Activated CD4-positive, alpha-beta T cell treated with anti-CD3 and anti-CD28 coated beads for 4 hours (primary cell): Measurements from ENCODE around the gene SNTG2.

Source experiments
- DNase-seq, 2 donors: peaks; one replicate each; pipeline ENCODE4 v3.0.0-alpha.2; 2020

SNTG2 gene

DNA sequence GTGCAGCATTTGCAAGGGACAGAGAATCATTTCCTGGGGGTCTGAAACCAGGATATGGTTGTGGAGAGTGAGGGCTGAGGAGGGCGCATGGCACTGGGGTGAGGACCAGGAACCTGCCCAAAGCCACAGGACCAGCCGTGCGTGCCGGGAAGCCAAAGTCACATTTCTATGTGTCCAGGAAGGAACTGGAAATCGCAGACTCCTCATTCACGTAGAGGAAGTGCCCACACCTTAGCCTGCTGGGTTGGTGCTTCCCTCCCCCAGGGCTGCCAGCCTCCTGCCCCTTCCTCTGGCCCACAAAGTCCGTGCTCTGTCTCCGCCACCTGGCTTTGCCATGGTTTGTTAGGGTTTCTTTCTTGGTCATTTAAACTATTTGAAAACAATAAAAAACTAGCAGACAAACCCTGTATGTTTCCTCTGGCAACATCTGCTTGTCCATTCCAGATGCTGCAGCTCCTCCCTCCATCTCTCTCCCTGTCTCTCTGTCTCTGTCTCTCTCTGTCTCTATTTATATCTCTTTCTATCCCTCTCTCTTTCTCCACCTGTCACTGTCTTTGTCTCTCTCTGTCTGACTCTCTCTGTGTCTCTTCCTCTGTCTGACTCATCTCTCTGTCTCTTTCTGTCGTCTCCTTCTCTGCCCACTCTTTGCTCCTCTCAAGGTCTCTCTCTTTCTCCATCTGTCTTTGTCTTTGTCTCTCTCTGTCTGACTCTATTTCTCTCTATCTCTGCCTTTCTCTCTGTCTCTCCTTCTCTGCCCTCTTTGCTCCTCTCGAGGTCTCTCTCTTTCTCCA lies 299.4 kb downstream of the SNTG2 start:
- no peak for DNase-seq

DNA sequence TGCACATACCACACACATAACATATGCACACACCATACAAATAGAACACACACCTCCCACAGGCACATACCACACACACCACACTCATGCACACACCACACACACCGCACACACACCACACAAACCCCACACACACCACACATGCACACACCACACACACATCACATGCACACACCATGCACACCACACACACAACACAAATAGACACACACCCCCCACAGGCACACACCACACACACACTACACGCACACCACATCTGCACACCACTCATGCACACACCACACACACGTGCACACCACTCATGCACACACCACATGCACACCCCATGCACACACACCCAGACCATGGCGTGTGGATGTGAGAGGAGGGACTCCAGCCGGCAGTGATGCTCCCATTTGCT lies 300.9 kb downstream of the SNTG2 start:
- DNase-seq, result no peak

DNA sequence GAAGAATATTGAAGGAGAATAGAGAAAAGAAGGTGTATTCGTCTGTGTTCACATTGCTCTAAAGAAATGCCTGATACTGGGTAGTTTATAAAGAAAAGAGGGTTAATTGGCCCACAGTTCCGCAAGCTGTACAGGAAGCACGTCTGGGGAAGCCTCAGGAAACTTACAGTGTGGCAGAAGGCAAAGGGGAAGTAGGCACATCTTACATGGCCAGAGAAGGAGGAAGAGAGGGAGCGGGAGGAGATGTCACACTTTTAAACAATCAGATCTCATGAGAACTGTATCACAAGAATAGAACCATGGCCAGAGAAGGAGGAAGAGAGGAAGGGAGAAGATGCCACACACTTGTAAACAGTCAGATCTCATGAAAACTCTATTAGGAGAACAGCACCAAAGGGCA lies 303.0 kb downstream of the SNTG2 start:
- DNase-seq, result no peak

DNA sequence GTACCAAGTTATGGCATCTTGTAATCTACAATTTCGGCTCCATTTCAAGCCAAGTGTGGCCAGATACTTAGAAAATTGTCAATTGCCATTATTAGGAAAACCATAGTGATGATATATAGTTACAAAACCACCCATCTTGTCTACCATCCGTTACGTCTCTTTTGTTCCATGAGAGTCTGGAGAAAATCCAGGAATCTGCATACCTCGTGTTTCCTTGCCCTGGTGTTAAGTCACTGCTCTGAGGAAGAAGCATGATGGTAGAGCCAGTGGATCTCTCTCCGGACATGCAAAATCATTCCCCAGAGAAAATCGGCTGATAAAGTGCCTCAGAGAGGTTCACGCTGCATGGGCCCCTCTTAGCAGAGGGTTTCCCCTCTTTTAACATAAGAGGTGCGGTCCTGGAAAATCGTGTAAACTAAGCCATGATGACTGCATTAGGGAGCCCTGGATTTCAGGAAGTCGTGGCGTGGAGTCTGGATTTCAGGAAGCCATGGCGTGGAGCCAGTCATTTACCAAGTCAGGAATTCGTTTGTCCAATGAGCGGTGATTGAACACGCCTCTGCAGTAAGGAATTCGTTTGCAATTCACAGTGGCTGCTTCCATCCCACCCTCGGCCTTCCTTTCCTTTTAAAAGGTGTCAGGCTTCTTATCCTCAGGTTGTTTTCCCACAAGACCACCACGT lies 304.2 kb downstream of the SNTG2 start:
- DNase-seq, result no peak

DNA sequence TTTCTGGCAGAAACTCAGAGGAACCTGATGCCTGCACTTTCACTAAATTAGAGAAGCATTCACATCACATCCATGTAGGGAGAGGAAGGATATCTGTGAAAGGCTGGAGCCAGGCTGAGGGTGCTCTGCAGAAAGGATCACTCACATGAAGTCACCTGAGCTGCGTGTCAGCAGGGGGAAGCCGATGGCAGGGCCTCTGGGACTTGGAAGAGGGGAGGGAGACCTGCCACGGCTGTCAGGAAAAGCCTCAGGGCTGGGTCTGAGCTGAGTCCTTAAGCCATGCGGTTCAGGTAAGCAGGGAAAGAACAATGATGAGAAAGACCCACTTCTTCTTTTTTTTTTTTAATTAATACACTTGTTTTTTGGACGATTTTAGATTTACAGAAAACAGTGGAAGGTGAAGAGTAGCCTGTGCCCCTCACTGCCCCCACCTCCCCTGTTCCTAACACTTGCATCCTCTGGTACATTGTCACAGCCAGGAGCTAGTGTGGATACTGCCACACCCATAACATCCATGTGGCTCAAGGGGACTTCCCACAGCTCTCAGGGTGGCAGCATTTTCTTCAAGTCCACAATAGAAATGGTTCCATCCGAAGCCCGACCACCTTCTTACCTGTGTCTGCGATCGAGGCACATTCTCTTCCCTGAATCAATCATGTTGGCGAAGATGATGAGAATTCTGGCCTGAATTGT lies 306.1 kb downstream of the SNTG2 start:
- DNase-seq, result no peak

DNA sequence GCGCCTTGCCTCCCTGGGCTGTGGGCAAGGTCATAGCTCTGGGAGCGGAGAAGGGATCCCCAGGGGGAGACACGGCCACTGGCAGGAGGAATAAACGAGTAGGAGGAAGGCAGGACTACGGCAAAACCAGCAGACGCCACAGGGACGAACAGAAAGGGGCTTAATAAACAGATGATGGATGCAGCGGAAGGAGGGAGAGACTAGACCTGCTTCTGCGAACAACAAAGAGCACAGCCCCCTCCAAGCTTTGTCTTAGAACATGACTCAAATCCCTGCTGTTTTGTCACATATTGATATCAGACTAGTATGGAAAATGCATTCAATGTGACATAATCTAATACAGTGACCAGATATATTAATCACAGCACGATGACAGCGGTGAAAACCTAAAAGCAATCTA lies 306.7 kb downstream of the SNTG2 start:
- DNase-seq, result no peak

DNA sequence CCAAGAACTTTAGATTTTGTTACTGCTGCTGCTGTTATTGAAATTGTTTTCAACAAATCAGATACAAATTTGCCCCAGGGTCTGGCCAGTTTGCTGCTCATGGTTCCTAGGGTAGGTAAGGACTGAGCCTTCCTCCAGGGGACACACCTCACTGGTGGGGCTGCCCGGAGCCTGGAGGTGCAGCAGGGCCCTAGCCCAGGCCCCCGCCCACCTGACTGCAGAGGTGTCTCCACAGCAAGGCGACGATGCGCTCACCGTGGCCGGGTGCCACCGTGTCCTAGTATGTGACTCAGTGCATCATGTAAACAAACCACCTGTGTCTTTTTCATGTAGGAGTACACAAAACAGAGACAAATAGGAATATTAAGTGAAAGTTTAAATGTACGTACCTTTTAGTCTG lies 309.1 kb downstream of the SNTG2 start:
- DNase-seq, result no peak

DNA sequence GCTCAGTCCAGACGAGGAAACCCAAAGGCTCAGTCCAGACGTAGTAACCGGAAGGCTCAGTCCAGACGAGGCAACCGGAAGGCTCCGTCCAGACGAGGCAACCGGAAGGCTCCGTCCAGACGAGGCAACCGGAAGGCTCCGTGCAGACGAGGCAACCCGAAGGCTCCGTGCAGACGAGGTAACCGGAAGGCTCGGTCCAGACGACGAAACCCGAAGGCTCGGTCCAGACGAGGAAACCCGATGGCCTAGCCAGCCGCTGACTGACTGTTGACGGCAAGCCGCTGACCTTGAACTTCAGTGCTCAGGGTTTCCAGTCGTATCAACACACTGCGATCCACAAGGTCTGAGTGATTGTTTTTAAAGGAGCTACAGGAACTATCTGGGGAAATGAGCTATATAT lies 312.0 kb downstream of the SNTG2 start:
- no peak for DNase-seq

DNA sequence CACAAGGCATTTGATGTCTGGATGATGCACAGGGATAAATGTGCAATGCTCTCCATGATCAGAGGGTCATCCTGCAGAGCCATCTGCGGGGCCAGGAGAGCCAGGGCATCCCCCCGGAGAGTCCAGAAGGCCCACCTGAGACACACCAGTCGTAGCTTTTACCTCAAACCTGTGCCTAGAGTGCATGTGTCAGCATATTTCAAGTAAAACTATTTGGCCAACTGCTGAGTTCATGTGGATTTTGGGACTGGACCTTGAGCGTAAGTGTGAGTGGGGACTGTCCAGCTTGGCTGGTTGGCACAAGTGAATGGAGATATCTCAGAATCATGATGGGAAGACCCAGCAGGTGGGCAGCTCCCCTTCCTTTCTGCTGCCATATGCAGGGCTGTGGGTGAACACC lies 314.8 kb downstream of the SNTG2 start:
- no peak for DNase-seq

DNA sequence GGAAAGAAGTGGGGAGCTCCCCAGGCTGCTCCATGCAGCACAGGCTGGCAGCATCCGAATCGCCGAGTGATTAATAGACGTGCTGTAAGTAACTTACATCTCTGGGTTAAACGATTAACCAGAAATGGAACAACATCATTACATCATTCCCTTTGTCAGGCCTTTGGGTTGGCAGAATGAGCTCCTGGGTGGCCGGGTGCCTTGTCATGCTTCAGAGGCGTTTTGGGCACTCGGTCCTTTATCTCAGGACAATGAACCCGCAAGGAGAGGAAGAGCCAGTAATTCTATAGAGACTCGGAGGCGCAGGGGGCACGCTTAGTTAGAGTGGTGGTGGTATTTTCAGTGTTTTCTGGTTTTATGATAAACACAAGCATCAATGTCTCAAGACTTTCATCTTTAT lies 315.7 kb downstream of the SNTG2 start:
- no peak for DNase-seq

DNA sequence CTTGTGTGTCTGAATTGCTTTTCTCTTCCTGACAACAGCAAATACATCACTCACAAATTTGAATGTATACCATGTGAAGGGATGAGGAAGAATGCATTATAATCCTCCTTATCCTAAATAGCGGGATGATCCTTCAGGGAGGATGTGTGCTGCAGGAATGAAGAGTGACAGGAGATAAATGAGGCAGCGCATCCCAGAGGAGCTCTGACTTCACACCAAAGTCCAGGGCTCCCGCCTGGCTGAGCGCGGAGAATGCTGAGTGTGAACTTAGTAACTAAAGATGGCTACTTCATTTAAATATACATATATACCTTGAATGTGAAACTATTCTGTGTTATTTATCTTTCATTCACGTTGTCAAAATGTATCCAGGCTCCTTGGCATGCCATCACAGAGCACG lies 317.4 kb downstream of the SNTG2 start:
- DNase-seq, result no peak

DNA sequence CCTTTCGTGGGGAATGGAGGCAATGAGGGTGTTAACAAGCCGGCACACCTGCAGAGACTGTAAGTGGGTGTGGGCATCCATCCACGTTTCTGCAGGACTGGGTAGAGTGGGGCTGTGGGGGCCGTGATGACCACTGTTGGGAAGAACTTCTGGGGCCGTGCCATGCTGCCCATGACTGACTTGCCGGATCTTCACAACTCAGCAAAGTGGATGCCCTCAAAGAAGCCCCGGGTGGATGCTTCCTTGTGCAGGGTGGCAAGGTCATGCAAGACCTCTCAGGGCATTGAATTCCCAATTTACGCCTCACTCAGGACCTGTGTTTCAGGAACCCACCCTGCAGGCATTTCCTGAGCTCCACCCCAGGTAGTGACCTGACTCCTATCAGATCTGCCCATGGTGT lies 319.2 kb downstream of the SNTG2 start:
- no peak for DNase-seq

DNA sequence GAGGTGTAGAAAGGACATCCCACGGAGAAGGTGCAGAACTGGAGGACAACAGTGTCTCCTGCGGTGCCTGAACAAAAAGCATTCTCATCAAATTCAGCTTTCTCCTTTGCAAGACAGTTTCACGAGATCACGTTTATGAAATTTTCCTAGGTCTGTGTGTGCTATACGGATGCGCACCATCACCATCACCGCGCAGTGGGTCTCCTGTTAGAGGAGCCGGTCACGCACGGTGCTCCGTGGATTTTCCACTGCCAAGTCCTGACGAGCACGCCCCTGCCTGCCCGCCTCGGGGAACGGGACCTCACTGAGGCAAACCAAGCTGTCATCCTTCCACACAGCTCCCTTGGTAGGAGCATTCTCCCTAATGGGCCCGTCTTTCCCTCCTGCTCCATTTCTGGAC lies 322.2 kb downstream of the SNTG2 start:
- no peak for DNase-seq

DNA sequence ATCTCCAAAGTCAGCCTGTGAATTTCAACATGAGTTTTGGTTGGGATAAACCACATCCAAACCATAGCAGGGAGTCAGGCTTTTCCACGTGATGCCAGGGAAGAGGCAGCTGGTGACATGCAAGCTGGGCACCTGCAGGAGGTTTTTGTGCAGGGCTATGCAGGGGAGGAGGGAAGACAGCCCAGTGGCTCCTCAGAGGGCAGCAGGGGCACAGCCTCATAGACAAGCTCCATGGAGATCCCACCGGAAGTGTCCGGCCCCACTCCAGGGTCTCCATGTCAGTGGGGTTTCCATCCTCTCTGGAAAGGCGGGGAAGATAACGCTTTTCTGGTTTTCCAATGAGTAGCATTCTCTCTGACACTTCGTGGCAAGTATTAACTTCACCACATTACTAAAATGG lies 327.0 kb downstream of the SNTG2 start:
- DNase-seq, result no peak

DNA sequence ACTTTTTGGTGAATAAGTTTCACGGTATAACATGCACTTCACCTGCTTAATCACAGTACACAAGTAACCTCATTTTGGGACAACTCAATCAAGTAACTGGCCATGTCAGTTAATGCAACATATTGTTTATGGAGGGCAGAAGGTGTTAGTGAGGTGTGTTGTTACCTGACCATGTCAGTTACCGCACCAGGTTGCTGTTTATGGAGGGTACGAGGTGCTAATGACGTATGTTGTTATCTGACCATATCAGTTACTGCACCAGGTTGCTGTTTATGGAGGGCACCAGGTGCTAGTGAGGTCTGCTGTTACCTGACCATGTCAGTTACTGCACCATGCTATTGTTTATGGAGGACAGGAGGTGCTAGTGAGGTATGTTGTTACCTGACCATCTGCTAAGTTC lies 327.5 kb downstream of the SNTG2 start:
- DNase-seq, result no peak

DNA sequence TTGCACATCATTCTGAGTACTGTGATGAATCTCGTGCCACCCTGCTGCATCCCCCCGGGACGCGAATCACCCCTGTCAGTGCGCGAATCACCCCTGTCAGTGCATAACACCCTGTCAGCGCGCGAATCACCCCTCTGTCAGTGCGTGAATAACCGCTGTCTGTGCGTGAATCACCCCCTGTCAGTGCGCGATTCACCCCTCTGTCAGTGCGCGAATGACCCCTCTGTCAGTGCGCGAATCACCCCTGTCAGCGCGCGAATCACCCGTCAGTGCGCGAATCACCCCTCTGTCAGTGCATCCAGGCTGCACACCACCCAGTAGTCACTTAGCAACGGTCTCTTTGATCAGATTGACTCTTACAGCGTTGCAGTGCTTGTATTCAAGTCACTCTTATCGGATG lies 328.2 kb downstream of the SNTG2 start:
- DNase-seq, result no peak

DNA sequence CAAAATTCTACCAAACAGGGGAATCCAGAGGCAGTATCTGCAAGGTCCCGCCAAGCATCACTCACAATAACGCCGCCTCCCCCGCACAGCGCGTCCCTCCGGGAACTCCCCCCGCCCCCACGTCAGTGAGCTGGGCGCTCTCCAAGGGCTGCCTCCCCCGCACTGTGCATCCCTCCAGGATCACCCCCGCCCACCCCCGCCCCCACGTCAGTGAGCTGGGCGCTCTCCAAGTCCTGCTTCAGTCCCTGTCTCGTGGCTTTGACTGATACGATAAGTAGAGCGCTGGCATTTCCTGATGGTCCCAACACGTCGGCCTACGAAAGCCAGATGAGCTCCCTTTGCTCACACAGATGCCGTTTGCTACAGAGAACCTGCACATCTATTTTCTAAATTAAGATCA lies 331.9 kb downstream of the SNTG2 start:
- DNase-seq, result no peak

DNA sequence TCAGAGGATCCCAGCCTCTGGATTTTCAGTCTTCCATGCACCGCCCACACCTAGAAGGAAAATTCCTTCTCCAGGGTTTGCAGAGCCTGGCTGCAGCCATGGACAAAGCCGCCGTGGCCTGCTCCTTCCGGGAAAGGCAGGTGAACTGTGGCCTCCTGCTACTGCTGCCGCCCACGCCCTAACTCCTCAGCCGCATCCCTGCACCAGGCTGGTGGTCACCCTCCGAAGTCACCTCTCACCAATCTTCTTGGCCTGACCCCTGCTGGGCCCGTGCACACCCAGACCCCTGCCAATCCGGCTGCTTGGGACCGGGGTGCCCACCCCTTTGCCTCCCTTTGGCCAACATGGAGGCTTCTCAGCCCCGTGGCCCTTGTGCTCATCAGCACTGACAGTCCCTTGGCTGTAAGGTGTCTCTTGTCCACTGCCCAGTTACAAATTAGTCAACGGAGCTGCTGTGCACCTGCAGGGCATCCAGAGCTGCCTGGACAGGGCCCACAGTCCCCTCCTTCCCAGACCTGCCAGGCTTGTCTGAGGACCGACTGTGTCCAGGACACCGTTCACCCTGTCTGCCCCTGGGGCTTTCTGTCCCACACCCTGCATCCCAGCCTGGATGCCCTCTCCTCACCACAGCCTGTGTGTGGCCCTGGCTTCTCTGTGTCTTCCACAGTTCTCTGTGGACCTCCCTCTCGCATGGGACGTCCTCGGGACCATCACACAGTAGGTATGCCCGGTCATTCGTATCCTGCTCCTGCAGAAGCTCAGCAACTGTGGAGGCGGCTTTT lies 332.6 kb downstream of the SNTG2 start:
- DNase-seq, result no peak

DNA sequence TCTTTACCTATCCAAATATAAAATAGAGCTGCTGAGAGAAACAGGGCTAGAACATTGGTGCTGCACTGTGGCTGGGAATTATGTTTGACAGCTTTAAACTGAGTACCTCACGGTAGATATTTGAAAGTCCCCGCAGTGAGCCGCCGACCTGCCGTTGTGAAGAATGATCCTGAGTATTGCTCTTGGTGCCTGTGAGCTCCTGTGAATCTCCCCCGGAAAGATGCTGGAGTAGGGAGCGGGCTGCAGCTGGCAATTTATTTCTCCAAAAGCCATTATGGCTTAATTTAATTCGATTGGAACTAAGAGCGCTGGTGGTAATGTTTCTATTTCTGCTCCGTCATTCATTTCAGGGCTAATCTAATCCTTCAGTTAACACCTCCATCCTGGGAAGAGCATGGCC lies 333.2 kb downstream of the SNTG2 start:
- no peak for DNase-seq

DNA sequence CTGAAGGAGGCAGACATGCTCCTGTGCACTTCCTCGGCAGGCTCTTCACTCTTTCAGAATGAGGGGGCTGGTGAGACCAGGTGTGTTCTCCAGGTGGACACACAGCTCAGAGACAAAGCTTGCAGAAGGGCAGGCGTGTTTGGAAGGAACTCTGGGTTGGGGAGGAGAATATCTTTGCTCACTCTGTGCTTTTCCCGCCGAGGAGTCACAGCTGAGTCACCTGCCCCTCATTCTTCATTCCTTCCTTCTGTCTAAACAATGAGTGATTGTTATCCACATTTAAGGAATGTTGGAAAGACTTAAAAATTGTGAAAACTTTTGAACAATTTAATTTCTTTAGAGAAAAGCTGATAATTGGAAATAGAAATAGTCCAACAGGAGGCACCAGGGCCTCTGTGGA lies 336.3 kb downstream of the SNTG2 start:
- DNase-seq, result no peak

DNA sequence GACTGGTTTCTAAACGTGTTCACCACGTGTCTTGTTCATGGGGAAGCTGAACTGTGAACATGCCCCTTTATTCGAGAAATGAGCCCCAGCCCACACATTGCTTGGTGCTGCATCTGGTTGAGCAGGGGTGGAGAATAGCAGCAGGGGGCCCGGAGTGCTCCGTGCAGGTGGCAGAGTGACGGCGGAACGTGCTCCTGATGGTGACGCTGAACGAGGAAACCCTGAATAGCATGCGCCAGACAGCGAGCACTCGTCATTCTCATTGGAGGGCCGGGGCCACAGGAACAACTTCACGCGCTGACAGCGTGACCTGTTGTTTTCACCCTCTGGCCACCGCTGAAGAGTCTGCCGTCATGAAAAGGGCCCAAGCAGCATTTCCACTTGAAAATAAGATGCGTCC lies 336.8 kb downstream of the SNTG2 start:
- DNase-seq, result no peak

DNA sequence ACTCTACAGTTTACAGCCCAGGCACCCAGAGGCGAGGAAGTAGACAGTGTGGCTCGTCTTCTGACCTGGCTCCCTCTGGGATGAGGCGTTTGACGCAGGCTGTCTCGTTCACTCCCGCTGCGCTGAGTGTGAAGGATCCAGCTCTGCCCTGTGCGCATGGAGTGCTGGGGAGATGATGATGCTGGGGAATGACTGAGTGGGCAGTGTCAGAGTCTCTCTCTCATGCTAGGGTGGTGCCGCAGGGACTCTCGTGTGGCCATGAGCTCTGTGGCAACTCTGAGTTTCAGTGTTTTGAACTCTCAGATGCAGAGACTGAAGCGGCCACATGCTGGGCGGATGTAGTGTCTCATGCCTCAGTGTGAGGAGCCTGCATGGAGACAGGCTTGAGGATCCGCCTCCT lies 344.3 kb downstream of the SNTG2 start:
- no peak for DNase-seq

DNA sequence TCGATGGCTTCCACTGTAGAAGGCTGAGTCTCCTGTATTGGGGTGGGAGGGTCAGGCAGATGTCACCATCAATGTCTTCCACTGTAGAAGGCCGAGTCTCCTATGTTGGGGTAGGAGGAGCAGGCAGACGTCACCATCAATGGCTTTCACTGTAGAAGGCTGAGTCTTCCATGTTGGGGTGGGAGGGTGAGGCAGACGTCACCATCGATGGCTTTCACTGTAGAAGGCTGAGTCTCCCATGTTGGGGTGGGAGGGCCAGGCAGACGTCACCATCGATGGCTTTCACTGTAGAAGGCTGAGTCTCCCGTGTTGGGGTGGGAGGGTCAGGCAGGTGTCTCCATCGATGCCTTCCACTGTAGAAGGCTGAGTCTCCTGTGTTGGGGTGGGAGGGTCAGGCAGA lies 345.1 kb downstream of the SNTG2 start:
- DNase-seq, result no peak
